ENCODE measurements around the gene PAGE5.

PAGE5 gene, protein sequence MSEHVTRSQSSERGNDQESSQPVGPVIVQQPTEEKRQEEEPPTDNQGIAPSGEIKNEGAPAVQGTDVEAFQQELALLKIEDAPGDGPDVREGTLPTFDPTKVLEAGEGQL

DNA sequence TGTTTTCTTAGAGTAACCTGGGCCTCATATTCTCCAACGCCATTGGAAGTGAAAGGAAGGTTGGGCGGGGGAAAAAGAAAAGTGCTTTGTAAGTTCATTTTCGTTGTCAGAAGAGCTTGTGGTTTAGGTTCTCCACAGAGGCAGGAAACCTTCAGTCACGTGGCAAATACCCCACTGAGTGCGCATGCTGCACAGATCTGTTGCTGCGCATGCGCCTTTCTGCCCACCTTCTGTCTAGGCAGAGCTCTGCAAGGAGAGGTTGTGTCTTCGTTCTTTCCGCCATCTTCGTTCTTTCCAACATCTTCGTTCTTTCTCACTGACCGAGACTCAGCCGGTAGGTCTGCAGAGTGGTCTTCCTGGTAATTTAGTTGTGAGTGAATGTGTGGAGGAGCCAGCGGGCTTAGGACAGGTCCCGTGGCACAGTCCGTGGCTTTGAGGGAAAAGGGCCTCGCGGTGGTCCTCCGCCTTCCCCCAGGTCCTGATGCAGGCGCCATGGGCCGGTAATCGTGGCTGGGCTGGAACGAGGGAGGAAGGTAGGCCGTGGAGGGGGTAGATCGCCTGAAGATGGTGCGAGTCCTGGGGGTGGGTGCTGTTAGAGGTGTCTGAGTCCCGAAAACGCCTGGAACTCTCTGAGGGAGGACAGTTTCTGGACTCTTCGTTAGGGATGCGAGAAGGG is at the start of gene PAGE5:
PAGE5 (plus strand) TSS at position 228 of the 676 bp plus-strand sequence. CDS start 1,037 bp downstream, outside the sequence.
- Mint-ChIP-seq H3K27me3 (ENCODE audit: low read depth) (no peaks in the 10 kb centered on the region), H3K4me3 (no peak within 1 kb of the TSS), H3K27ac (no peak within 1 kb of the TSS), H3K9me3 (no peaks in the 10 kb centered on the region), H3K36me3 (ENCODE audit: low read depth) (no peaks in the 10 kb centered on the region), H3K4me1 (ENCODE audit: low read depth) (no peaks in the 10 kb centered on the region)
- DNase-seq (ENCODE audit: low spot score): no peak

DNA sequence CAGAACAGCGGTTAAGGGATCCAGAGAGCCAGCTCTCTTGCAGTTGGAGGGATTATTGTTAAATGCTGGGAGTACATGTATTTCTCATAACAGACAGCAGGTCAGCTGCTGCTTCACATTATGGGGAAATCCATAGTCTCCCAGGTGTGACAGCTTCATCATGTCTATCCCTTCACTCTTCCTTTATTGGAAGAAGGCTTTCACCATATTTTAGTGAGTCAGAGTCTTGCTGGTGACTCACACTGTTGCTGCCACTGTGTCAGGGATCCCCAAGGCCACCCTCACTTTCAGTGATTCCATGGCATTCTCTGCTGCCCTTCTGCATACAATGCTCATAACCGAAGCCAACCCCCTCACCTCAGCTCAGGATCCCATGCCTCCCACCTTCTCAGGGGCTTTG is 32.9 kb upstream of the PAGE5 start:
- Mint-ChIP-seq H3K27me3 (ENCODE audit: low read depth) (no peaks in the 10 kb centered on the region), H3K9me3 (no peaks in the 10 kb centered on the region), H3K36me3 (ENCODE audit: low read depth) (no peaks in the 10 kb centered on the region), H3K27ac (no peak overlapping the region), H3K4me3 (no peak overlapping the region), H3K4me1 (ENCODE audit: low read depth) (no peaks in the 10 kb centered on the region)
- DNase-seq (ENCODE audit: low spot score): no peak

DNA sequence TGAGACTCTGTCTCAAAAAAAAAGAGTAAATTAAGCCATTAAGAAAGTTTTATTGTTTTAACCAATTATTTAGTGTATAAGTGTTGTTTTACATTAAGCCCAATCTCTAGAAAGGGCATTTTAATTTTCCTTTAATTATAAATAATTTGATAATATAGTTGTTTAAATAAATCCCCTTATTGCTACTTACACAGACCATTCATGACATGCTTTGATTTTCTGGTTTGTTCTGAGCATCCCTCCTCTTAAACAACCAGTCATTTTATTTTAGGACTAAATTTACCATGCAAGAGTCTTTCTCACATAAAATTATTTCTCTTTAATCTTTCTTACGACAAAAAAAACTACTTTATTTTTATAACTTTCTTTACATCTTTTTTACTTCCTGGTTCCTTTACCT is 23.5 kb upstream of the PAGE5 start:
- Mint-ChIP-seq H3K36me3 (ENCODE audit: low read depth) (no peaks in the 10 kb centered on the region), H3K9me3 (peaks cover 4% of the 10 kb centered on the region), H3K4me1 (ENCODE audit: low read depth) (no peaks in the 10 kb centered on the region), H3K27me3 (ENCODE audit: low read depth) (no peaks in the 10 kb centered on the region), H3K4me3 (no peak overlapping the region), H3K27ac (no peak overlapping the region)
- no peak for DNase-seq (ENCODE audit: low spot score)

DNA sequence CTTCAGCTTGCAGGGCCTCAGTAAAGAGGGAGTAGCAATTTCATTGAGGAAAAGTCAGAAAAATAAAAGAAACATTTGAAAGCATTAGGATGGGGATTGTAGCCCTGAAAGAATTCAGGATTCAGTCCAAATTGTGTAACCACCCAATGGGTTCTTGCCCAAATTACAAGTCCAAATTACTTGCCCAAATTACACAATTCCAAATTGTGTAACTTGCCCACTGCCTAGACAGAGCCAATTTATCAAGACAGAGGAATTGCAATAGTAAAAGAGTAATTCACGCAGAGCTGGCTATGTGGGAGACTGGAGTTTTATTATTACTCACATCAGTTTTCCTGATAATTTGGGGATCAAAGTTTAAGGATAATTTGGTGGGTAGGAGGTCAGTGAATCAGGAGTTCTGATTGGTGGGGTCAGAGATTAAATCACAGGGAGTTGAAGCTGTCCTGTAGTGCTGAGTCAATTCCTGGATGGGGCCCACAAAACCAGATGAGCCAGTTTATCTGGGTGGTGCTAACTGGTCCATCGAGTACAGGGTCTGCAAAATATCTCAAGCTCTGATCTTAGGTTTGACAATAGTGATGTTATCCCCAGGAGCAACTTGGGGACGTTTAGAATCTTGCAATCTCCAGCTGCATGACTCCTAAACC is 18.1 kb upstream of the PAGE5 start:
- Mint-ChIP-seq H3K27me3 (ENCODE audit: low read depth) (no peaks in the 10 kb centered on the region), H3K4me1 (ENCODE audit: low read depth) (no peaks in the 10 kb centered on the region), H3K36me3 (ENCODE audit: low read depth) (no peaks in the 10 kb centered on the region), H3K9me3 (no peaks in the 10 kb centered on the region), H3K27ac (no peak overlapping the region), H3K4me3 (no peak overlapping the region)
- no peak for DNase-seq (ENCODE audit: low spot score)

DNA sequence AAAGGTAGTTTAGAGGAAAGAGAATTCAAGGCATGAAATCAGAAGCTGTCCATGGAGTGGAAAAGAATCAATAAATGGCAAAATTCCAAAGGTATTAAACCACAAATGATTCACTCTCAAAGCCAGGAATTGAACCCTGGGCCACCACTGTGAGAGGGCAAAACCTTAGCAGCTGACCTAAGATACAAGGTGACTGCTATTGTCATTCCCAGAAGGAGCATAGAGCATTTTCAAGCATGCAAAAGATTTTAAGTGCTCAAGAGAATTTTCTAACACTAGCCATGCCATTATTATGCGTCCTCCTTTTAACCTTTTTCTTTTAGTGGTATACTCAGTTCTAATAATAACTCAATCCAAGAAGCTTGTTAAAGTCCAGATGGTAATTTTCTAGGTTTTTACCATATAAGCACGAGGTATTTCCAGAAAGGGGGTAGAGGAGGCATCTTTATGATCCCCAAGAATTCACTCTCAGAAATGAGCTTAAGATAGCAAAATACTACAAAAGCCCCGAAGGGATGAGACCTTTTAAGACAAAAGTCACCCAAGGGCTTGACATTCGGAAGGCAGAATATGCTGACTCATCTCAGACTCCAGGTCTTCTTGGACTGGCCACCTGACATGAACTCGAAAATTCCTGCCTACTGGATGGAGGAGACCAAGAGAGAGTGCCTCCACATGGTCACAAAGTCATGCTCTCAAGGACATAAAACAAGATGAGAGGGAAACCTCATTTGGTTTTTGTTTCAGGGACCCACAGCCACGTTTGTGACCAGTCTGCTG is 13.8 kb upstream of the PAGE5 start:
- no peaks in the 10 kb centered on the region for H3K9me3 Mint-ChIP-seq
- no peak overlapping the region for H3K4me3 Mint-ChIP-seq
- H3K27ac Mint-ChIP-seq: no peak overlapping the region
- no peaks in the 10 kb centered on the region for H3K4me1 Mint-ChIP-seq (ENCODE audit: low read depth)
- no peaks in the 10 kb centered on the region for H3K27me3 Mint-ChIP-seq (ENCODE audit: low read depth)
- no peak for DNase-seq (ENCODE audit: low spot score)
- no peaks in the 10 kb centered on the region for H3K36me3 Mint-ChIP-seq (ENCODE audit: low read depth)

DNA sequence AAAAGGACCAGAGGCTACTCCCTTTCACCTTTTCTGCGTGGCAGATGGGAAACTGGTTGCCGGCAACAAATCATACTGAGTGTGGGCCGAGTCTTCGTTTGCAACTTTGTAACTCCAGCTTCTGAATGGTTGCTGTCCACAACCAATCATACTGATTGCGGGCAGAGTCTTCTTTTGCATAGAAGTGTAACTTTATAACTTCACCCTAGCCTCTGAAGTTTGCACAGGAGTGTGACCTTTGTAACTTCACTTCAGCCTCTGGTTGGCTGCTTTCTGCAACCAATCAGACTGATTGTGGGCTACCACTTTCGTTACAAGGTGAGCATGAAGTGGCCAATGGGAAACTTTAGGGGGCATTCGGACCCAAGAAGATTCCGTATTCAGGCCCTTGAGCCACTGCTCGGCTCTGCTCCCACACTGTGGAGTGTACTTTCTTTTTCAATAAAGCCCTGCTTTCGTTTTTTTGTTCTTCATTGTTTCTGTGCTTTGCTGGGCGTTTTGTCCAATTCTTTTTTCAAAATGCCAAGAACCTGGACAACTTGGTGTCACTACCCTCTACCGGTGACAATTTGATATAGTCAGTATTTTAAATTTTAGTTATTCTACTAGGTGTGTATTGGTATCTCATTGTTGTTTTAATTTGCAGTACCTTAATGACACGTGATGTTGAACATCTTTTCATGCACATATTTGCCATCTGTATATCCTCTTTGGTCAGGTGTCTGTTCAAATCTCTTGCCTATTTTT is 9.0 kb upstream of the PAGE5 start:
- no peaks in the 10 kb centered on the region for H3K9me3 Mint-ChIP-seq
- no peak overlapping the region for H3K4me3 Mint-ChIP-seq
- no peaks in the 10 kb centered on the region for H3K36me3 Mint-ChIP-seq (ENCODE audit: low read depth)
- no peak overlapping the region for H3K27ac Mint-ChIP-seq
- H3K27me3 Mint-ChIP-seq (ENCODE audit: low read depth): no peaks in the 10 kb centered on the region
- DNase-seq (ENCODE audit: low spot score): no peak
- no peaks in the 10 kb centered on the region for H3K4me1 Mint-ChIP-seq (ENCODE audit: low read depth)

DNA sequence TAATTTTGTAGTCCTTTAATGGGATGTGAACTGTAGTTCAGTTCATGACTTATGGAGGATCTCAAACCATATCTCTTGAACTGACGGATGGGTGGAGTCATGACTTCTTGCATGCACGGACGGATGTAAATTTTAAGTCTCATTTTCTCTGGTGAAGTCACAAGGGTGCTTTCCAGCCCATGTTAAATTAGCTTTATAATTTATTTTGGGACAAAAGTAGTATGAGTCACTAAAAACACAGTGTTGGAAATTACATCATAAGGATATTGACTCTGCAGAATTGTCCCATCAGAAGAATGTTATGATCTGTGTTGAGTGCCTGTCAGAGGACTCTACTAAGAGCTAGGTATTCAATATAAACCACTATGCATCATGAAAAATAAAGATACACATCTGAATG is 6.8 kb upstream of the PAGE5 start:
- no peaks in the 10 kb centered on the region for H3K36me3 Mint-ChIP-seq (ENCODE audit: low read depth)
- no peak overlapping the region for H3K27ac Mint-ChIP-seq
- DNase-seq (ENCODE audit: low spot score): no peak
- H3K27me3 Mint-ChIP-seq (ENCODE audit: low read depth): no peaks in the 10 kb centered on the region
- H3K4me1 Mint-ChIP-seq (ENCODE audit: low read depth): no peaks in the 10 kb centered on the region
- no peak overlapping the region for H3K4me3 Mint-ChIP-seq
- no peaks in the 10 kb centered on the region for H3K9me3 Mint-ChIP-seq

DNA sequence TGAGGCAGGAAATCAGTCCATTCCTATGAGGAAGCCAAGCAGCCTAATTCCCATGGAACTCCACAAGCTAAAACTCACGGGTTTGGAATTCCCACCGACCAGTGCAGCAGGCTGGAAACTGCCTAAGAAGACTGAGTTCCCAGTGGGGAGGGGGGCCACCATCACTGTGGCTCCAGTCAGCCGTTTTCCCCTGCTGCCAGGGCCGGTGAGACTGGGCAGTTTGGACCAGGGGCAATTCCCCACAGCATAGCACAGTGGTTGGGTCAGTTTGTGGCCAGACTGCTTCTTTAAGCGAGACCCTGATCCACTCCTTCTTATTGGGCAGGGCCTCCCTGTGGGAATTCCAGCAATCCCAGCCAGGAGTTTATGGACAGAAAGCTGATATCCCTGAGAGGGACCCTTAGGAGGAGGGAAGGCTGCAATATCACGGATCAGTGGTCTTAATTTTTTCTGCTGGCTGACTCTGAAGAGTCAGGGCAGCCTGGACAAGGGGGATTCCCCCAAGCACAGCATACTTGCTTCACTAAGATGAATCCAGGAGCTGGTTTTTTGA is 20.7 kb downstream of the PAGE5 start:
- Mint-ChIP-seq H3K27ac (no peak overlapping the region), H3K9me3 (no peaks in the 10 kb centered on the region), H3K36me3 (ENCODE audit: low read depth) (no peaks in the 10 kb centered on the region), H3K4me1 (ENCODE audit: low read depth) (no peaks in the 10 kb centered on the region), H3K27me3 (ENCODE audit: low read depth) (no peaks in the 10 kb centered on the region), H3K4me3 (no peak overlapping the region)
- DNase-seq (ENCODE audit: low spot score): no peak

DNA sequence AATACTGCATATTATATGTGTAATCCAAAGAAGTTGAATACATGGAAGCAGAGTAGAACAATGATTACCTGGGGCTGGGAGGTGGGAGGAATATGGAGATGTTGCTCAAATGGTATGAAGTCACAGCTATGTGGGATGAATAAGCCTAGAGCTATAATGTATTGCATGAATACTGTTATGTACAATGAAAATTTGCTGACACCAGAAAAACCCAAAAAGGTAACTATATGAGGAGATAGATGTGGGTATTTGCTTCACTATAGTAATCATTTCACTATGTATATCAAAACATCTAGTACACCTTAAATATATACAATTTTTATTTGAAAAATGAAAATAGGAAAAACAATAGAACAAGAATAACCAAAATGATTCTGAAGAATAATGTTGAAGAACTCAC is 33.4 kb downstream of the PAGE5 start:
- no peaks in the 10 kb centered on the region for H3K36me3 Mint-ChIP-seq (ENCODE audit: low read depth)
- no peak for DNase-seq (ENCODE audit: low spot score)
- H3K27me3 Mint-ChIP-seq (ENCODE audit: low read depth): no peaks in the 10 kb centered on the region
- H3K27ac Mint-ChIP-seq: no peak overlapping the region
- no peak overlapping the region for H3K4me3 Mint-ChIP-seq
- H3K9me3 Mint-ChIP-seq: no peaks in the 10 kb centered on the region
- no peaks in the 10 kb centered on the region for H3K4me1 Mint-ChIP-seq (ENCODE audit: low read depth)

DNA sequence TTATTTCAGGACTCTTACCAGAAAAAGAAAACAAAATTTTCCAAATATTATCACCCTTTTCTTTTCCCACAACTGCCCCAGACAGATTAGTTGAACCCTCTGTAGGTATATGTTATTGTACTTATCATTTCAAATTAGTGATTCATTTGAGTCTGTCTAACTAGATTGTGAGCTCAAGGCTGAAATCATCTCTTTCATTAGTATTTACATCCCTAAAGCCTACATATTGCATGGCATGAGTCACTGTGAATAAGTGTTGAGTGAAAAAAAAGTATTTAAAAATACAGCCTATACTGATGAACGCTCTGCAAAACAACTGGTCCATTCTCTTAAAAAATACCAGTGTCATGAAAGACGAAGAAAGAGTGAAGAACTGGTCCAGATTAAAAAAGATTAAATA is 40.7 kb downstream of the PAGE5 start:
- Mint-ChIP-seq H3K4me1 (ENCODE audit: low read depth) (no peaks in the 10 kb centered on the region), H3K4me3 (no peak overlapping the region), H3K36me3 (ENCODE audit: low read depth) (no peaks in the 10 kb centered on the region), H3K27me3 (ENCODE audit: low read depth) (no peaks in the 10 kb centered on the region), H3K9me3 (no peaks in the 10 kb centered on the region), H3K27ac (no peak overlapping the region)
- no peak for DNase-seq (ENCODE audit: low spot score)

DNA sequence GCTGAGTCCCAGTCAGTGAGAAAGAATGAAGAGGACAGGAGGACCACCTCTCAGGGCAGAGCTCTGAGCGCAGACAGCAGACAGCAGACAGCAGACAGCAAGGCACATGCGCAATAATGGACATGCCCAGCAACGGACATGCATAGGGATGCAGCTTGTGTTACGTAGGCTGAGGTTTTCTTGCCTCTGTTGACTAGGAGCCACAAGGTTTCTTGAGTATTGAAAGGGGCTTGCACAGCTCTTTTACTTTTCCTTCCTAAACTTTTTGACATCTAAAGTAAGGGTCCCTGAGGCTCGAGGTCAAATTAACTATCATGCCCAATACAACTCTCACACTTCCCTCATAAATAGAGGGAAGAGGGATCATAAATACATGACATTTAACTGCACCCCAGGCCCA is 44.7 kb downstream of the PAGE5 start, which contains the start of gene PAGE3:
PAGE3 (minus strand) TSS at position 101 of the 400 bp plus-strand sequence. CDS start 1,013 bp downstream, outside the sequence.
- Mint-ChIP-seq H3K4me3 (no peak within 1 kb of the TSS), H3K36me3 (ENCODE audit: low read depth) (no peaks in the 10 kb centered on the region), H3K4me1 (ENCODE audit: low read depth) (no peaks in the 10 kb centered on the region), H3K9me3 (no peaks in the 10 kb centered on the region), H3K27ac (no peak within 1 kb of the TSS), H3K27me3 (ENCODE audit: low read depth) (no peaks in the 10 kb centered on the region)
- DNase-seq (ENCODE audit: low spot score): no peak
